Measurements from ENCODE around the gene TEFM.

DNA sequence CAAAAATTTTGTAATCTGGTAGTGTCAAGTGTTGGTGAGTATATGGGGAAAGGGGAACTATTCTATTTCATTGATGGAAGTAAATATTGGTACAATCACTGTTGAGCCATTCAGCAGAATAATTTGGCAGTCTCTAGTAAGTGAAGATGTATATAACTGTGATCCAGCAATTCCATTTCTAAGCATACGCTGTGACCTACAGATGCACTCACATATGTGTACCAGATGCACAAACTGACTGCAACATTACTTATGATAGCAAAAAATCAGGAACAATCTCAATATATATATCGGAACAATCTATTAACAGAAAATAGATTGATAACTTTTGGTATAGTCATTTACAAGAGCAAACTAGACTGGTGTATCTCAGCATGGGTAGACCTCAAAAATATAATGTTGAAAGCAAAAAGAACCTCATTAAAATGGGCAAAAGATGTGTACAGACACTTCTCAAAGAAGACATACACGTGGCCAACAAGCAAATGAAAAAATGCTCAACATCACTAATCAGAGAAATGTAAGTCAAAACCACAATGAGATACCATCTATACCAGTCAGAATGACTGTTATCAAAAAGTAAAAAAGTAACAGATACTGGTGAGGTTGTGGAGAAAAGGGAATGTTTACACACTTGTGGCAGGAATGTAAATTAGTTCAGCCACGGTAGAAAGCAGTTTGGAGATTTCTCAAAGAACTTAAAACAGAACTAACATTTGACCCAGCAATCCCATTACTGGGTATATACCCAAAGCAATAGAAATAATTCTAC is 36.5 kb upstream of the TEFM start:
- TF ChIP-seq, protein P1, sequence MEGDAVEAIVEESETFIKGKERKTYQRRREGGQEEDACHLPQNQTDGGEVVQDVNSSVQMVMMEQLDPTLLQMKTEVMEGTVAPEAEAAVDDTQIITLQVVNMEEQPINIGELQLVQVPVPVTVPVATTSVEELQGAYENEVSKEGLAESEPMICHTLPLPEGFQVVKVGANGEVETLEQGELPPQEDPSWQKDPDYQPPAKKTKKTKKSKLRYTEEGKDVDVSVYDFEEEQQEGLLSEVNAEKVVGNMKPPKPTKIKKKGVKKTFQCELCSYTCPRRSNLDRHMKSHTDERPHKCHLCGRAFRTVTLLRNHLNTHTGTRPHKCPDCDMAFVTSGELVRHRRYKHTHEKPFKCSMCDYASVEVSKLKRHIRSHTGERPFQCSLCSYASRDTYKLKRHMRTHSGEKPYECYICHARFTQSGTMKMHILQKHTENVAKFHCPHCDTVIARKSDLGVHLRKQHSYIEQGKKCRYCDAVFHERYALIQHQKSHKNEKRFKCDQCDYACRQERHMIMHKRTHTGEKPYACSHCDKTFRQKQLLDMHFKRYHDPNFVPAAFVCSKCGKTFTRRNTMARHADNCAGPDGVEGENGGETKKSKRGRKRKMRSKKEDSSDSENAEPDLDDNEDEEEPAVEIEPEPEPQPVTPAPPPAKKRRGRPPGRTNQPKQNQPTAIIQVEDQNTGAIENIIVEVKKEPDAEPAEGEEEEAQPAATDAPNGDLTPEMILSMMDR (IDR thresholded peaks at IDR 0.05) = no peak
- no peak for TF ChIP-seq POLR2A (IDR thresholded peaks at IDR 0.05)

Data from right lobe of liver (tissue), 4 donors.